ENCODE results near the gene RNF126.
A peak's percentile ranks its signal among the peaks of the same experiment; 100 is the strongest.

Gene RNF126

GRCh38 chr19:661427-662196 is 1.4 kb downstream of the RNF126 start:
- DNase-seq = peak; percentile 75

GRCh38 chr19:660793-661426 is 2.1 kb downstream of the RNF126 start:
- DNase-seq = no peak

GRCh38 chr19:658916-659839 is 3.8 kb downstream of the RNF126 start:
- DNase-seq = peak; percentile 76

- no peak for DNase-seq
Observed at GRCh38 chr19:658059-658839, 4.8 kb downstream of the RNF126 start.

- DNase-seq = no peak
Observed at GRCh38 chr19:657611-658010, 5.4 kb downstream of the RNF126 start.

GRCh38 chr19:656751-657559 is 6.1 kb downstream of the RNF126 start:
- DNase-seq = no peak

- no peak for DNase-seq
Observed at GRCh38 chr19:655691-656090, 7.3 kb downstream of the RNF126 start.

GRCh38 chr19:653425-653824 is 9.6 kb downstream of the RNF126 start:
- no peak for DNase-seq

- DNase-seq = no peak
Observed at GRCh38 chr19:652467-653389, 10.3 kb downstream of the RNF126 start.

GRCh38 chr19:651991-652390 is 11.0 kb downstream of the RNF126 start:
- DNase-seq = no peak

GRCh38 chr19:651114-651818 is 11.7 kb downstream of the RNF126 start:
- no peak for DNase-seq

GRCh38 chr19:650121-650520 is 12.9 kb downstream of the RNF126 start:
- DNase-seq = no peak

GRCh38 chr19:648904-649801 is 13.9 kb downstream of the RNF126 start:
- DNase-seq = no peak

- DNase-seq = no peak
Observed at GRCh38 chr19:648305-648704, 14.7 kb downstream of the RNF126 start.

GRCh38 chr19:647566-648284 is 15.3 kb downstream of the RNF126 start:
- no peak for DNase-seq

GRCh38 chr19:646779-647565 is 16.0 kb downstream of the RNF126 start:
- DNase-seq = no peak

All from CD4-positive, alpha-beta T cell treated with Interleukin-4 for 4 hours (primary cell).